PC-9 (cell line): ENCODE measurements around the gene METTL15. TPM values are rescaled to one million over a fixed set of nuclear protein-coding genes. Genes with fewer than 3 reads are reported as not detected.
"Not testable (repeated sequence)": the region's sequence is repeated elsewhere in the genome, so short reads cannot be mapped to it uniquely, and the experiment has no call there.

Source experiments
- BruUV-seq: library from RNA; stranded (reverse); fragments of 400-500 nt; replicated peaks from 2 replicates; lab custom pipeline; 2021; lab: Mats Ljungman, UMichigan
- CTCF ChIA-PET: fragments of 300-600 bp; sonication (Branson Sonifier 250); formaldehyde crosslinking; loops from one replicate; lab custom pipeline; 2022; ENCODE audit warnings: antibody characterized with exemption; lab: Charles Lee
- POLR2A ChIA-PET: fragments of 300-600 bp; sonication (Branson Sonifier 250); formaldehyde crosslinking; loops from one replicate; lab custom pipeline; 2022; ENCODE audit warnings: antibody characterized with exemption; ENCODE audit not compliant: unreplicated experiment; lab: Charles Lee
- DNase-seq, 2 experiments: peaks; one replicate each; pipeline versions ENCODE4 v3.0.0 to v3.0.0-alpha.2; 2015 to 2022; ENCODE audit warnings: mixed read lengths in 1 of 2
- H2AFZ ChIP-seq: fragments of 200-600 bp; sonication (generic); 2 replicates; pipeline ENCODE4 v1.8.1; 2017; ENCODE audit warnings: antibody characterized with exemption
- H3F3A ChIP-seq: fragments of 200-600 bp; sonication (generic); 2 replicates; pipeline ENCODE4 v1.8.1; 2017; ENCODE audit warnings: antibody characterized with exemption, mild to moderate bottlenecking, low read depth; ENCODE audit not compliant: insufficient read depth
- H3K27ac ChIP-seq: fragments of 200-600 bp; sonication (generic); 2 replicates; pipeline ENCODE4 v1.6.1; 2016; ENCODE audit warnings: mixed run types
- H3K27me3 ChIP-seq: fragments of 200-600 bp; sonication (generic); 2 replicates; pipeline ENCODE4 v1.6.1; 2016; ENCODE audit warnings: low read depth, mixed run types; ENCODE audit not compliant: insufficient read depth
- H3K36me3 ChIP-seq: fragments of 200-600 bp; sonication (generic); 2 replicates; pipeline ENCODE4 v1.6.1; 2016; ENCODE audit warnings: low read depth, mixed run types
- H3K4me1 ChIP-seq: fragments of 200-600 bp; sonication (generic); replicated peaks from 2 replicates; pipeline ENCODE4 v1.6.1; 2016; ENCODE audit warnings: mixed run types; ENCODE audit not compliant: insufficient read depth
- H3K4me2 ChIP-seq: fragments of 200-600 bp; sonication (generic); 2 replicates; pipeline ENCODE4 v1.6.1; 2017; ENCODE audit warnings: mixed run types
- H3K4me3 ChIP-seq: fragments of 200-600 bp; sonication (generic); 2 replicates; pipeline ENCODE4 v1.6.1; 2016; ENCODE audit warnings: mixed run types
- H3K79me2 ChIP-seq: fragments of 200-600 bp; sonication (generic); 2 replicates; pipeline ENCODE4 v1.6.1; 2017; ENCODE audit warnings: low read depth, mixed run types
- H3K9me2 ChIP-seq: fragments of 200-600 bp; sonication (generic); 2 replicates; pipeline ENCODE4 v1.8.1; 2017; ENCODE audit warnings: mild to moderate bottlenecking; ENCODE audit not compliant: insufficient read depth
- H3K9me3 ChIP-seq: fragments of 200-600 bp; sonication (generic); 2 replicates; pipeline ENCODE4 v1.8.1; 2016; ENCODE audit warnings: low read depth; ENCODE audit not compliant: insufficient read depth
- H4K20me1 ChIP-seq: fragments of 200-600 bp; sonication (generic); 2 replicates; pipeline ENCODE4 v1.8.1; 2017; ENCODE audit not compliant: insufficient read depth
- EZH2 ChIP-seq: fragments of 200-600 bp; sonication (generic); IDR thresholded peaks from 2 replicates; pipeline ENCODE4 v1.8.0; 2017; ENCODE audit warnings: antibody characterized with exemption, low read depth
- intact Hi-C: fragments of 100-400 bp; cut with micrococcal nuclease; formaldehyde crosslinking; loops from one replicate; pipeline ENCODE4 v1.10.0; 2022; ENCODE audit not compliant: unreplicated experiment
- total RNA-seq: library from RNA; stranded (reverse); gene quantifications from 2 replicates; pipeline ENCODE4 v1.2.3, GENCODE V29; 2021
- TF ChIP-seq, protein P1 (sequence below): fragments of 200-600 bp; sonication (generic); conservative IDR thresholded peaks from 2 replicates; pipeline ENCODE4 v1.6.1; 2017; ENCODE audit warnings: mixed run types, antibody characterized with exemption, mild to moderate bottlenecking, moderate library complexity

The METTL15 gene
- total RNA-seq, 1 experiment from 2014 or later = 19.9 TPM

DNA sequence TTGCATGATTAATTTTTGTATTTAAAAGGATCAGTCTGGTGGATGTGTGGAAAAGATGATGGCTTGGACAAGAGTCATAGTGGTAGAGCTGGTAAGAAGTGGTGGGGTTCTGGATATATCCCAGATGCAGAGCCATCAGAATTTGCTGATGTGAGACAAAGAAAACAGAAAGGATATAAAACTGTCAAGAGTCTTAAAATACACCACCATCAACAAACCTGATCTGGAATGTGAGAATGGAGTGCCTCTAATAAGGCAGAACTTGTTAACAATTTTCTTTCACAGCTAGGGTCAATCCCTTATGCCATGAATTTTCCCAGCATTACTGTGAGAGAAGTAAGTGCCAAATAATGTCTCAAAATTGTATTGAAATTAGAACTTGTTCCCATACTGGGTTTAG lies 215.4 kb downstream of the METTL15 start:
- no peak for TF ChIP-seq EZH2
- TF ChIP-seq, protein P1, sequence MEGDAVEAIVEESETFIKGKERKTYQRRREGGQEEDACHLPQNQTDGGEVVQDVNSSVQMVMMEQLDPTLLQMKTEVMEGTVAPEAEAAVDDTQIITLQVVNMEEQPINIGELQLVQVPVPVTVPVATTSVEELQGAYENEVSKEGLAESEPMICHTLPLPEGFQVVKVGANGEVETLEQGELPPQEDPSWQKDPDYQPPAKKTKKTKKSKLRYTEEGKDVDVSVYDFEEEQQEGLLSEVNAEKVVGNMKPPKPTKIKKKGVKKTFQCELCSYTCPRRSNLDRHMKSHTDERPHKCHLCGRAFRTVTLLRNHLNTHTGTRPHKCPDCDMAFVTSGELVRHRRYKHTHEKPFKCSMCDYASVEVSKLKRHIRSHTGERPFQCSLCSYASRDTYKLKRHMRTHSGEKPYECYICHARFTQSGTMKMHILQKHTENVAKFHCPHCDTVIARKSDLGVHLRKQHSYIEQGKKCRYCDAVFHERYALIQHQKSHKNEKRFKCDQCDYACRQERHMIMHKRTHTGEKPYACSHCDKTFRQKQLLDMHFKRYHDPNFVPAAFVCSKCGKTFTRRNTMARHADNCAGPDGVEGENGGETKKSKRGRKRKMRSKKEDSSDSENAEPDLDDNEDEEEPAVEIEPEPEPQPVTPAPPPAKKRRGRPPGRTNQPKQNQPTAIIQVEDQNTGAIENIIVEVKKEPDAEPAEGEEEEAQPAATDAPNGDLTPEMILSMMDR = no peak
- BruUV-seq = no TSS peak
- intact Hi-C loops = loop anchor here (10.0 kb wide), 1 partner anchor 371 kb away; no protein-coding TSS in a partner anchor
- no peaks in the 10 kb centered on the region; the same call in 1 of the 2 replicates for H3K9me2 ChIP-seq
- no peaks in the 10 kb centered on the region for H3K27me3 ChIP-seq
- no peak for DNase-seq
- no peaks in the 10 kb centered on the region for H3K4me1 ChIP-seq
- no peak overlapping the region for H3K27ac ChIP-seq
- H3K36me3 ChIP-seq = no peaks in the 10 kb centered on the region
- ChIA-PET POLR2A (no interaction called here), CTCF (no interaction called here)
- no peaks in the 10 kb centered on the region for H3F3A ChIP-seq
- no peak overlapping the region for H2AFZ ChIP-seq
- no peaks in the 10 kb centered on the region for H4K20me1 ChIP-seq
- no peaks in the 10 kb centered on the region for H3K9me3 ChIP-seq
- H3K4me3 ChIP-seq = no peak overlapping the region
- H3K79me2 ChIP-seq = no peaks in the 10 kb centered on the region
- no peak overlapping the region for H3K4me2 ChIP-seq

DNA sequence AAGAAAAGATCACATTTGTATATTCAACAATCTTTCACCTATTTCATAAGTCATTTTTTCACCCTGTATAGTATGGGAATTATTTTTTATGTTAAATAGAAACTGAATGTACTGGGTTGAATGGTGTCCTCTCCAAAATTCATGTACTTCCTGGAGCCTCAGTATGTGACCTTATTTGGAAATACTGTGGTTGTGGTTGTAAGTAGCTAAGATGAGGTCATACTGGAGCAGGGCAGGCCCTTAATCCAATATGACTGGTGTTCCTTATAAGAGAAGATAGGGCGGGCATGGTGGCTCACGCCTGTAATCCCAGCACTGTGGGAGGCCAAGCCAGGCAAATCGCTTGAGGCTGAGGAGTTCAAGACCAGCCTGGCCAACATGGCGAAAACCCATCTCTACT lies 224.2 kb downstream of the METTL15 start:
- H3F3A ChIP-seq, BruUV-seq, H3K27ac ChIP-seq, H3K4me2 ChIP-seq, H3K9me3 ChIP-seq, H2AFZ ChIP-seq, CTCF ChIA-PET, H3K79me2 ChIP-seq, POLR2A ChIA-PET, H3K4me1 ChIP-seq, H3K9me2 ChIP-seq, H3K4me3 ChIP-seq, H3K36me3 ChIP-seq, intact Hi-C loops, H3K27me3 ChIP-seq, H4K20me1 ChIP-seq, DNase-seq: not testable (repeated sequence)

DNA sequence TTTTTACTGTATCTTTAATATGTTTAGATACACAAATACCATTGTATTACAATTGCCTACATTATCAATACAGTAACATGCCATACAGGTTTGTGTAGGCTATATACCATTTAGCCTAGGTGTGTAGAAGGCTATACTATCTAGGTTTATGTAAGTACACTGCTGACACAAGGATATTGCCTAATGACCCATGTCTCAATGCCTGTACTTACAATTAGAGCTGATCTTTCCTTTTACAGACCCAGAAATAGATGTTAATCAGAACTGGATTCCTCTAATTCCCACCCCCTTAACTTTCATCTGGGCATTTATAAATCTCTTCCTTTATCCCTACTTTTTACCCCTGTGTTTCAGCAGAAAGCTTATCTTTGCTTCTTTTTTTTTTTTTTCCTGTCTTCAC lies 229.5 kb downstream of the METTL15 start:
- ChIA-PET CTCF (no interaction called here), POLR2A (interaction anchor here (0.6 kb wide), 1 partner anchor 20 kb away, joined by 3 read pairs; no protein-coding TSS in a partner anchor)
- Histone ChIP-seq H3K27me3 (no peaks in the 10 kb centered on the region), H2AFZ (no peak overlapping the region), H3K36me3 (no peaks in the 10 kb centered on the region), H3K4me1 (peaks cover 6% of the 10 kb centered on the region), H4K20me1 (no peaks in the 10 kb centered on the region), H3F3A (0 out of 2 replicates have a peak, but pooled peaks cover 2% of the 10 kb centered on the region), H3K4me2 (no peak overlapping the region), H3K4me3 (no peak overlapping the region), H3K9me2 (no peaks in the 10 kb centered on the region), H3K79me2 (no peaks in the 10 kb centered on the region), H3K27ac (no peak overlapping the region), H3K9me3 (peaks cover 8% of the 10 kb centered on the region)
- intact Hi-C loops = no loop called here
- no TSS peak for BruUV-seq
- DNase-seq = no peak
- TF ChIP-seq, protein P1 = no peak
- TF ChIP-seq EZH2 = no peak

DNA sequence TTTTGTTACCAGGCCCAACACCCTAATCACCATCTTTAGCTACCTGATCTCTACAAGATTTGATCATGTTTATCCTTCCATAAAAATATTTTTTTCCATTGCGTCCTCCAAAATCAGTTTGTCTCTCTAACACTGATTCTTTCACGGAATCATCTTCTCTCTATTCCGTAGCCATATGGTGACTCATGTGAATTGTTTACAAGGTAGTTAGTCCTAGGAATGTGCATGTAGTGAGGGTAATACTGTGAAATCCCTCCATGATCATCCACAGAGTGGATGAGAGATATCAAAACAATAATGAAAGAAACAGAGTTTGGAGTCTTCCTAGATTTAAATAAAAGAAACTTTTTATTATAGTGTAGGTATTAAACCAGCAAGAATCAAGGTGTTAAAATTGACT lies 230.2 kb downstream of the METTL15 start:
- Histone ChIP-seq H3K4me2 (no peak overlapping the region), H4K20me1 (no peaks in the 10 kb centered on the region), H3K4me3 (no peak overlapping the region), H3K4me1 (peaks cover 12% of the 10 kb centered on the region), H3K79me2 (no peaks in the 10 kb centered on the region), H3F3A (0 out of 2 replicates have a peak, but pooled peaks cover 6% of the 10 kb centered on the region), H3K27ac (no peak overlapping the region), H3K9me2 (no peaks in the 10 kb centered on the region), H2AFZ (no peak overlapping the region), H3K27me3 (no peaks in the 10 kb centered on the region), H3K36me3 (no peaks in the 10 kb centered on the region), H3K9me3 (peaks cover 8% of the 10 kb centered on the region)
- no peak for DNase-seq
- no TSS peak for BruUV-seq
- intact Hi-C loops = no loop called here
- ChIA-PET POLR2A (interaction anchor here (0.6 kb wide), 1 partner anchor 21 kb away, joined by 3 read pairs; no protein-coding TSS in a partner anchor), CTCF (no interaction called here)
- no peak for TF ChIP-seq EZH2
- TF ChIP-seq, protein P1 = no peak
